ENCODE data around the gene TRAF2.
A peak's percentile ranks its signal among the peaks of the same experiment; 100 is the strongest.

Gene TRAF2

GRCh38 chr9:136852664-136853595, 33.4 kb upstream of the TRAF2 start:
- Histone ChIP-seq H3K27ac (ENCODE audit: low read depth, low read length) (no peak overlapping the region), H3K27me3 (ENCODE audit: control insufficient read depth in 5 of 5, insufficient read depth in 4 of 5, low read length in 5 of 5) (no peaks in the 10 kb centered on the region), H3K4me1 (ENCODE audit: control insufficient read depth in 5 of 5, insufficient read depth in 5 of 5, low read length in 5 of 5) (peaks cover 2 to 54% (median 25%) of the 10 kb centered on the region in 5 donors), H3K4me3 (ENCODE audit: low read depth in 1 of 5, low read length in 5 of 5) (no peak overlapping the region), H3K9ac (ENCODE audit: low read length in 5 of 5) (peak overlapping the region in 1 of 5 donors; percentile 4), H3K9me3 (ENCODE audit: control insufficient read depth in 5 of 5, low read length in 5 of 5) (no peaks in the 10 kb centered on the region), H3K36me3 (ENCODE audit: control insufficient read depth in 5 of 5, insufficient read depth in 5 of 5, low read length in 5 of 5) (peaks cover 0 to 13% (median 3%) of the 10 kb centered on the region in 5 donors)

DNA sequence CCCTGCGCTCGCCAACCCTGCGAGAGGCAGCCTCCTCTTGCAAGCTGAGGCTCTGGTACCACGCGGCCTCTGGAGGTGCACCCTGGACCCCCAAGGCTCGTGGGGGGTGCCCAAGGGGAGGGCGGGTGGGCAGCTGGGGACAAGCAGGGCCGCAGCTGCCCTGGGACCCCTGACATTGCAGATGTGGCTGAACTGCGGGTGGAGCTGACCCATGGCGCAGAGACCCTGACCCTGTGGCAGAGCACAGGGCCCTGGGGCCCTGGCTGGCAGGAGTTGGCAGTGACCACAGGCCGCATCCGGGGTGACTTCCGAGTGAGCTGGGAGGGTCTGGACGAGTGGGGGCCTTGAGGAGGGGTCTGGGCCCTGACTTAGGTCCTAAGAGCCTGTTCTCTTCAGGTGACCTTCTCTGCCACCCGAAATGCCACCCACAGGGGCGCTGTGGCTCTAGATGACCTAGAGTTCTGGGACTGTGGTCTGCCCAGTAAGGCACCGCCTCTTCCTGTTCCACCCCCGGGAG, 32.7 kb upstream of the TRAF2 start:
- H3K9ac ChIP-seq (ENCODE audit: low read length in 5 of 5) = no peak overlapping the region
- peaks cover 2 to 53% (median 20%) of the 10 kb centered on the region in 5 donors for H3K4me1 ChIP-seq (ENCODE audit: control insufficient read depth in 5 of 5, insufficient read depth in 5 of 5, low read length in 5 of 5)
- no peaks in the 10 kb centered on the region for H3K27me3 ChIP-seq (ENCODE audit: control insufficient read depth in 5 of 5, insufficient read depth in 4 of 5, low read length in 5 of 5)
- peaks cover 0 to 15% (median 3%) of the 10 kb centered on the region in 5 donors for H3K36me3 ChIP-seq (ENCODE audit: control insufficient read depth in 5 of 5, insufficient read depth in 5 of 5, low read length in 5 of 5)
- H3K9me3 ChIP-seq (ENCODE audit: control insufficient read depth in 5 of 5, low read length in 5 of 5) = no peaks in the 10 kb centered on the region
- no peak overlapping the region for H3K4me3 ChIP-seq (ENCODE audit: low read depth in 1 of 5, low read length in 5 of 5)
- H3K27ac ChIP-seq (ENCODE audit: low read depth, low read length) = no peak overlapping the region

DNA sequence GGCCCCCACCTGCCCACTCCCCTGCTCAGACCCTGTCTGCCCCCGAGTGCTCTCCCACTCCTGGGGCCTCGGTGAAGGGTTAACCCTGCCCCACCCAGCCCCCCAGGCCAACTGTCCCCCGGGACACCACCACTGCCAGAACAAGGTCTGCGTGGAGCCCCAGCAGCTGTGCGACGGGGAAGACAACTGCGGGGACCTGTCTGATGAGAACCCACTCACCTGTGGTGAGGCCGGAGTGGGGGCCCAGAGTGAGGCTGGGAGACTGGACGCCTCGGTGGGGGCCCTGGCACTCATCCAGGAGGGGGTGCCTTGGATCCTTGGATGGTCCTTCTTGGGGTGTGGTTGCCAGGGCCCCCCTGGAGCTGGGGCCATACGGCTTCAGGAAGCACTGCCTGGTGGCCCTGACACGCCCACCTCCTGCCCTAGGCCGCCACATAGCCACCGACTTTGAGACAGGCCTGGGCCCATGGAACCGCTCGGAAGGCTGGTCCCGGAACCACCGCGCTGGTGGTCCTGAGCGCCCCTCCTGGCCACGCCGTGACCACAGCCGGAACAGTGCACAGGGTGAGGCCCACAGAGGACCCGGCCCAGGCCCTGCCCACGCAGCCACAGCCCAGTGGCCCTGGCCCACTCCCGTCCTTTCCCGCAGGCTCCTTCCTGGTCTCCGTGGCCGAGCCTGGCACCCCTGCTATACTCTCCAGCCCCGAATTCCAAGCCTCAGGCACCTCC, 32.0 kb upstream of the TRAF2 start:
- no peaks in the 10 kb centered on the region for H3K27me3 ChIP-seq (ENCODE audit: control insufficient read depth in 5 of 5, insufficient read depth in 4 of 5, low read length in 5 of 5)
- H3K9ac ChIP-seq (ENCODE audit: low read length in 5 of 5) = no peak overlapping the region
- peaks cover 2 to 59% (median 25%) of the 10 kb centered on the region in 5 donors for H3K4me1 ChIP-seq (ENCODE audit: control insufficient read depth in 5 of 5, insufficient read depth in 5 of 5, low read length in 5 of 5)
- peaks cover 0 to 21% (median 3%) of the 10 kb centered on the region in 5 donors for H3K36me3 ChIP-seq (ENCODE audit: control insufficient read depth in 5 of 5, insufficient read depth in 5 of 5, low read length in 5 of 5)
- no peak overlapping the region for H3K4me3 ChIP-seq (ENCODE audit: low read depth in 1 of 5, low read length in 5 of 5)
- no peaks in the 10 kb centered on the region for H3K9me3 ChIP-seq (ENCODE audit: control insufficient read depth in 5 of 5, low read length in 5 of 5)
- H3K27ac ChIP-seq (ENCODE audit: low read depth, low read length) = no peak overlapping the region

DNA sequence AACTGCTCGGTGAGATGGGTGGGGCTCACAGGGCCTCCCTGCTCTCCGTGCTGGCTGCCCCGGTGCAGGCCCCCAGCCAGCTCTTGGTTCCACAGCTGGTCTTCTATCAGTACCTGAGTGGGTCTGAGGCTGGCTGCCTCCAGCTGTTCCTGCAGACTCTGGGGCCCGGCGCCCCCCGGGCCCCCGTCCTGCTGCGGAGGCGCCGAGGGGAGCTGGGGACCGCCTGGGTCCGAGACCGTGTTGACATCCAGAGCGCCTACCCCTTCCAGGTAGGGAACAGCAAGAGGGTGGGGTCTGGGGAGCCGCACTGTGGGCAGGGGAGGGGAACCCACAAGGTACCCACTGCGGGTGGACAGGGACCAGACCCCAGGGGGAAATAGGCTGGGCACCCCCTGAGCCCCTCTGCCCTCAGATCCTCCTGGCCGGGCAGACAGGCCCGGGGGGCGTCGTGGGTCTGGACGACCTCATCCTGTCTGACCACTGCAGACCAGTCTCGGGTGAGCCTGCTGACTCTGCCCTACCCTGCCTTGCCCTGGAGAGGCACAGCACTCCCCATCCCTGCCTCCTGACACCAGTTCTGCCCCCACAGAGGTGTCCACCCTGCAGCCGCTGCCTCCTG, 31.4 kb upstream of the TRAF2 start:
- H3K4me1 ChIP-seq (ENCODE audit: control insufficient read depth in 5 of 5, insufficient read depth in 5 of 5, low read length in 5 of 5) = peaks cover 2 to 62% (median 27%) of the 10 kb centered on the region in 5 donors
- no peak overlapping the region for H3K4me3 ChIP-seq (ENCODE audit: low read depth in 1 of 5, low read length in 5 of 5)
- no peaks in the 10 kb centered on the region for H3K9me3 ChIP-seq (ENCODE audit: control insufficient read depth in 5 of 5, low read length in 5 of 5)
- peaks cover 0 to 22% (median 3%) of the 10 kb centered on the region in 5 donors for H3K36me3 ChIP-seq (ENCODE audit: control insufficient read depth in 5 of 5, insufficient read depth in 5 of 5, low read length in 5 of 5)
- no peak overlapping the region for H3K27ac ChIP-seq (ENCODE audit: low read depth, low read length)
- H3K27me3 ChIP-seq (ENCODE audit: control insufficient read depth in 5 of 5, insufficient read depth in 4 of 5, low read length in 5 of 5) = no peaks in the 10 kb centered on the region
- H3K9ac ChIP-seq (ENCODE audit: low read length in 5 of 5) = no peak overlapping the region

DNA sequence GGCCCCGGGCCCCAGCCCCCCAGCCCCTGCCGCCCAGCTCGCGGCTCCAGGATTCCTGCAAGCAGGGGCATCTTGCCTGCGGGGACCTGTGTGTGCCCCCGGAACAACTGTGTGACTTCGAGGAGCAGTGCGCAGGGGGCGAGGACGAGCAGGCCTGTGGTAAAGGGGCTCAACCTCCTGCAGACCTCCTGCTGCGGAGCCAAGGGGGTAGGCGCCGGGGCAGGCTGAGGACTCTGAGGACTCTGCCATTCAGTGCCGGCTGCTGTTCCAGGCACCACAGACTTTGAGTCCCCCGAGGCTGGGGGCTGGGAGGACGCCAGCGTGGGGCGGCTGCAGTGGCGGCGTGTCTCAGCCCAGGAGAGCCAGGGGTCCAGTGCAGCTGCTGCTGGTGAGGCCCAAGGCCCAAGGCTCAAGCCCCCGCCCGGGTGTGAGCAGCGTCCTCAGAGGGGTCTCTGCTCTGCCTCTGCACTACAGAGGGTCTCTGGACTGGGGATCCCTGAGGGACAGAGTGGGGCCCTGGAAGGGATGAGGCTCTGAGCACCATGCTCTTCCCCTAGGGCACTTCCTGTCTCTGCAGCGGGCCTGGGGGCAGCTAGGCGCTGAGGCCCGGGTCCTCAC, 30.7 kb upstream of the TRAF2 start:
- Histone ChIP-seq H3K4me1 (ENCODE audit: control insufficient read depth in 5 of 5, insufficient read depth in 5 of 5, low read length in 5 of 5) (peaks cover 0 to 57% (median 22%) of the 10 kb centered on the region in 5 donors), H3K36me3 (ENCODE audit: control insufficient read depth in 5 of 5, insufficient read depth in 5 of 5, low read length in 5 of 5) (peaks cover 0 to 24% (median 2%) of the 10 kb centered on the region in 5 donors), H3K9me3 (ENCODE audit: control insufficient read depth in 5 of 5, low read length in 5 of 5) (no peaks in the 10 kb centered on the region), H3K4me3 (ENCODE audit: low read depth in 1 of 5, low read length in 5 of 5) (no peak overlapping the region), H3K27ac (ENCODE audit: low read depth, low read length) (no peak overlapping the region), H3K27me3 (ENCODE audit: control insufficient read depth in 5 of 5, insufficient read depth in 4 of 5, low read length in 5 of 5) (no peaks in the 10 kb centered on the region), H3K9ac (ENCODE audit: low read length in 5 of 5) (peak overlapping the region in 1 of 5 donors; percentile 52)

- H3K36me3 ChIP-seq (ENCODE audit: control insufficient read depth in 5 of 5, insufficient read depth in 5 of 5, low read length in 5 of 5) = peaks cover 0 to 24% (median 5%) of the 10 kb centered on the region in 5 donors
- peak overlapping the region in 1 of 5 donors; percentile 52 for H3K9ac ChIP-seq (ENCODE audit: low read length in 5 of 5)
- peaks cover 0 to 52% (median 19%) of the 10 kb centered on the region in 5 donors for H3K4me1 ChIP-seq (ENCODE audit: control insufficient read depth in 5 of 5, insufficient read depth in 5 of 5, low read length in 5 of 5)
Observed at GRCh38 chr9:136856079-136856476, 30.2 kb upstream of the TRAF2 start.

GRCh38 chr9:136856541-136857141, 29.7 kb upstream of the TRAF2 start:
- no peaks in the 10 kb centered on the region for H3K9me3 ChIP-seq (ENCODE audit: control insufficient read depth in 5 of 5, low read length in 5 of 5)
- H3K9ac ChIP-seq (ENCODE audit: low read length in 5 of 5) = no peak overlapping the region
- H3K27me3 ChIP-seq (ENCODE audit: control insufficient read depth in 5 of 5, insufficient read depth in 4 of 5, low read length in 5 of 5) = no peaks in the 10 kb centered on the region
- H3K4me1 ChIP-seq (ENCODE audit: control insufficient read depth in 5 of 5, insufficient read depth in 5 of 5, low read length in 5 of 5) = peaks cover 0 to 46% (median 19%) of the 10 kb centered on the region in 5 donors
- no peak overlapping the region for H3K4me3 ChIP-seq (ENCODE audit: low read depth in 1 of 5, low read length in 5 of 5)
- H3K36me3 ChIP-seq (ENCODE audit: control insufficient read depth in 5 of 5, insufficient read depth in 5 of 5, low read length in 5 of 5) = peaks cover 0 to 24% (median 11%) of the 10 kb centered on the region in 5 donors
- no peak overlapping the region for H3K27ac ChIP-seq (ENCODE audit: low read depth, low read length)

More at GRCh38 chr9:136856079-136856476, 30.2 kb upstream of the TRAF2 start:
- Histone ChIP-seq H3K9me3 (ENCODE audit: control insufficient read depth in 5 of 5, low read length in 5 of 5) (no peaks in the 10 kb centered on the region), H3K27me3 (ENCODE audit: control insufficient read depth in 5 of 5, insufficient read depth in 4 of 5, low read length in 5 of 5) (no peaks in the 10 kb centered on the region), H3K27ac (ENCODE audit: low read depth, low read length) (no peak overlapping the region), H3K4me3 (ENCODE audit: low read depth in 1 of 5, low read length in 5 of 5) (no peak overlapping the region)

- H3K4me1 ChIP-seq (ENCODE audit: control insufficient read depth in 5 of 5, insufficient read depth in 5 of 5, low read length in 5 of 5) = peaks cover 0 to 41% (median 19%) of the 10 kb centered on the region in 5 donors
- peaks cover 0 to 27% (median 16%) of the 10 kb centered on the region in 5 donors for H3K36me3 ChIP-seq (ENCODE audit: control insufficient read depth in 5 of 5, insufficient read depth in 5 of 5, low read length in 5 of 5)
- H3K27me3 ChIP-seq (ENCODE audit: control insufficient read depth in 5 of 5, insufficient read depth in 4 of 5, low read length in 5 of 5) = no peaks in the 10 kb centered on the region
- H3K4me3 ChIP-seq (ENCODE audit: low read depth in 1 of 5, low read length in 5 of 5) = no peak overlapping the region
- H3K9ac ChIP-seq (ENCODE audit: low read length in 5 of 5) = no peak overlapping the region
- H3K27ac ChIP-seq (ENCODE audit: low read depth, low read length) = no peak overlapping the region
- H3K9me3 ChIP-seq (ENCODE audit: control insufficient read depth in 5 of 5, low read length in 5 of 5) = no peaks in the 10 kb centered on the region
Observed at GRCh38 chr9:136857166-136857565, 29.1 kb upstream of the TRAF2 start.
